K562 (cell line): Measurements from ENCODE around the gene TMED7. TPM values are rescaled to one million over a fixed set of nuclear protein-coding genes. Genes with fewer than 3 reads are reported as not detected.

Experiments used
- ATAC-seq: fragments of 200-7000 bp; cut with Tn5 transposase; 3 replicates; pipeline ENCODE4 v1.9.1; 2020; ENCODE audit warnings: moderate library complexity
- BruUV-seq: library from RNA; stranded (reverse); fragments of 400-500 nt; replicated peaks from 2 replicates; lab custom pipeline; 2021; lab: Mats Ljungman, UMichigan
- CTCF ChIA-PET: fragments of 300-600 bp; formaldehyde crosslinking; extraction: SDS; loops from one replicate; lab custom pipeline; 2021; ENCODE audit warnings: low intra/inter-chr PET ratio; lab: Yijun Ruan, JAX
- POLR2A ChIA-PET: fragments of 300-600, 350-650 bp; sonication (Branson Sonifier 250); formaldehyde crosslinking; extraction: SDS; loops from one replicate; lab custom pipeline; 2021; ENCODE audit warnings: antibody characterized with exemption, inconsistent platforms; lab: Yijun Ruan, JAX
- DNase-seq, 4 experiments: peaks; one replicate each; pipeline versions ENCODE4 v3.0.0 to v3.0.0-alpha.2; 2011 to 2018; ENCODE audit warnings: low spot score in 3 of 4, mixed read lengths in 3 of 4; ENCODE audit errors: extremely low read depth in 1 of 4
- FAIRE-seq: peaks from 2 replicates; lab custom pipeline; 2011; peaks lifted over from hg19 to GRCh38; lab: Jason Lieb, UNC
- H2AFZ ChIP-seq: 2 replicates; pipeline ENCODE4 v1.6.0; 2011; ENCODE audit warnings: low read depth, low read length, control low read depth, inconsistent platforms
- H3K27ac ChIP-seq: fragments of 200-600 bp; 3 replicates; pipeline ENCODE4 v1.8.0; 2011; ENCODE audit warnings: low read depth, mild to moderate bottlenecking, control low read depth, inconsistent platforms, low read length, moderate library complexity, mixed read lengths; ENCODE audit errors: extremely low read depth
- H3K27me3 ChIP-seq, 2 experiments: fragments of 300-600 bp in 1 of 2; 2 replicates in 1 of 2; 3 replicates in 1 of 2; pipeline versions ENCODE4 v1.6.0 to v1.8.0; 2011; ENCODE audit warnings: inconsistent platforms in 2 of 2, low read length in 2 of 2, mild to moderate bottlenecking in 1 of 2, mixed read lengths in 1 of 2, moderate library complexity in 1 of 2; ENCODE audit not compliant: control insufficient read depth in 2 of 2, insufficient read depth in 2 of 2
- H3K36me3 ChIP-seq: fragments of 300-600 bp; 3 replicates; pipeline ENCODE4 v1.8.0; 2011; ENCODE audit warnings: mild to moderate bottlenecking, low read length, inconsistent platforms; ENCODE audit not compliant: control insufficient read depth, insufficient read depth
- H3K4me1 ChIP-seq, 2 experiments: fragments of 200-600 bp in 1 of 2; replicated peaks in 1 of 2; 2 replicates in 1 of 2; 3 replicates in 1 of 2; pipeline versions ENCODE4 v1.5.1 to v1.8.0; 2011; ENCODE audit warnings: inconsistent platforms in 2 of 2, low read length in 2 of 2, mild to moderate bottlenecking in 1 of 2, mixed read lengths in 1 of 2, moderate library complexity in 1 of 2; ENCODE audit not compliant: control insufficient read depth in 2 of 2, insufficient read depth in 2 of 2
- H3K4me2 ChIP-seq: 2 replicates; pipeline ENCODE4 v1.6.1; 2011; ENCODE audit warnings: low read length, control low read depth, inconsistent platforms, mixed read lengths; ENCODE audit not compliant: insufficient read depth
- H3K4me3 ChIP-seq: fragments of 200-600 bp; sonication (generic), shearing (Covaris generic); 2 replicates; pipeline ENCODE4 v1.5.1; 2016; ENCODE audit warnings: control low read depth, inconsistent platforms
- H3K79me2 ChIP-seq: fragments of 200-600 bp; 3 replicates; pipeline ENCODE4 v1.8.0; 2011; ENCODE audit warnings: low read length, inconsistent platforms; ENCODE audit not compliant: control insufficient read depth, insufficient read depth
- H3K9ac ChIP-seq, 2 experiments: 2 replicates each; pipeline versions ENCODE4 v1.6.0 to v1.6.1; 2011; ENCODE audit warnings: low read depth in 2 of 2, low read length in 2 of 2, control low read depth in 1 of 2, inconsistent platforms in 1 of 2, mild to moderate bottlenecking in 1 of 2, mixed read lengths in 1 of 2; ENCODE audit not compliant: insufficient read depth in 1 of 2
- H3K9me1 ChIP-seq: one replicate; pipeline ENCODE4 v1.6.0; 2011; ENCODE audit warnings: inconsistent platforms, mild to moderate bottlenecking, low read length, moderate library complexity; ENCODE audit not compliant: control insufficient read depth, insufficient read depth
- H3K9me3 ChIP-seq: replicated peaks from 2 replicates; pipeline ENCODE4 v1.5.1; 2011; ENCODE audit warnings: low read depth, low read length, inconsistent platforms; ENCODE audit not compliant: control insufficient read depth, insufficient read depth
- H4K20me1 ChIP-seq: replicated peaks from 2 replicates; pipeline ENCODE4 v1.6.1; 2011; ENCODE audit warnings: low read length, inconsistent platforms, mixed read lengths; ENCODE audit not compliant: control insufficient read depth, insufficient read depth
- ATF1 ChIP-seq, 2 experiments: fragments of 450-650 bp in 1 of 2; IDR thresholded peaks; 2 replicates each; pipeline ENCODE4 v1.6.1; 2016; ENCODE audit warnings: missing compliant biosample characterization in 1 of 2, missing genetic modification characterization in 1 of 2
- CHD2 ChIP-seq: IDR thresholded peaks from 2 replicates; pipeline ENCODE4 v1.6.1; 2011; ENCODE audit warnings: low read depth, low read length
- GATAD2A ChIP-seq: fragments of 450-650 bp; IDR thresholded peaks from 2 replicates; pipeline ENCODE4 v1.6.1; 2017
- HDAC2 ChIP-seq: fragments of 450-650 bp; IDR thresholded peaks from 2 replicates; pipeline ENCODE4 v1.6.1; 2016; ENCODE audit warnings: mild to moderate bottlenecking
- JUND ChIP-seq, 2 experiments: IDR thresholded peaks; 2 replicates in 1 of 2; 3 replicates in 1 of 2; pipeline ENCODE4 v1.6.1; 2011; ENCODE audit warnings: borderline replicate concordance in 2 of 2, low read depth in 2 of 2, low read length in 2 of 2, improper control_type of control experiment in 1 of 2, missing biosample characterization in 1 of 2, missing genetic modification characterization in 1 of 2, missing genetic modification reagents in 1 of 2
- KDM1A ChIP-seq, 2 experiments: fragments of 450-650 bp; IDR thresholded peaks; 2 replicates each; pipeline ENCODE4 v1.6.1; 2016; ENCODE audit warnings: mild to moderate bottlenecking in 2 of 2
- NFRKB ChIP-seq: fragments of 450-650 bp; IDR thresholded peaks from 2 replicates; pipeline ENCODE4 v1.6.1; 2016; ENCODE audit warnings: low read depth
- PHF21A ChIP-seq: fragments of 450-650 bp; IDR thresholded peaks from 2 replicates; pipeline ENCODE4 v1.6.1; 2017; ENCODE audit warnings: low read depth, borderline replicate concordance
- RBM15 ChIP-seq: fragments of 200-400 bp; formaldehyde crosslinking; IDR thresholded peaks from 2 replicates; pipeline ENCODE4 v1.6.1; 2018; ENCODE audit warnings: mild to moderate bottlenecking, low read length, moderate library complexity; ENCODE audit not compliant: insufficient read depth
- RBM25 ChIP-seq: fragments of 200-400 bp; formaldehyde crosslinking; IDR thresholded peaks from 2 replicates; pipeline ENCODE4 v1.6.1; 2018; ENCODE audit warnings: low read length, low read depth, moderate library complexity; ENCODE audit not compliant: severe bottlenecking
- SMARCE1 ChIP-seq: fragments of 450-650 bp; IDR thresholded peaks from 2 replicates; pipeline ENCODE4 v1.7.1; 2016; ENCODE audit warnings: mild to moderate bottlenecking
- TEAD4 ChIP-seq, 2 experiments: sonication (generic) in 1 of 2; formaldehyde crosslinking in 1 of 2; IDR thresholded peaks; 2 replicates each; pipeline versions ENCODE4 v1.6.1 to v1.8.0; 2012 to 2022; ENCODE audit warnings: borderline replicate concordance in 1 of 2, inconsistent platforms in 1 of 2, low read length in 1 of 2, mild to moderate bottlenecking in 1 of 2, missing genetic modification reagents in 1 of 2
- WGBS: fragments of 100-300 bp; shearing (Covaris generic); methylation state at CpG from one replicate; pipeline ENCODE4 v1.1.6; 2016; ENCODE audit warnings: low coverage, mixed read lengths; ENCODE audit not compliant: insufficient coverage; ENCODE audit errors: missing lambda C conversion rate; 5-methylcytosine and 5-hydroxymethylcytosine counted together
- in situ Hi-C: fragments of 300-500 bp; cut with MboI; formaldehyde crosslinking; loops from 4 replicates; pipeline ENCODE4 v1.15.0; 2018; ENCODE audit warnings: inconsistent platforms, mixed read lengths
- intact Hi-C: fragments of 100-400 bp; cut with micrococcal nuclease; formaldehyde crosslinking; loops from 2 replicates; pipeline ENCODE4 v1.14.2; 2022
- polyA plus RNA-seq, 8 experiments: library from polyadenylated mRNA; depleted of rRNA in 4 of 8; stranded (reverse) in 5 of 8; unstranded in 3 of 8; fragments of >200 nt; fragmentation: Nextera tagmentation in 2 of 8; fragmentation: Illumina TruSeq in 1 of 8; extraction: Ambion mirVana in 2 of 8; extraction: Trizol in 1 of 8; gene quantifications; 2 replicates each; pipeline versions ENCODE4 v1.2.1 to v1.2.3, GENCODE V29; 2011 to 2014; ENCODE audit warnings: inconsistent platforms in 1 of 8, missing spikeins in 1 of 8
- total RNA-seq, 7 experiments: library from RNA; depleted of rRNA in 6 of 7; stranded (reverse); fragments of >200 nt in 6 of 7; fragmentation: Illumina TruSeq in 2 of 7; extraction: Trizol in 2 of 7; gene quantifications; 2 replicates each; pipeline versions ENCODE4 v1.2.1 to v1.2.3, GENCODE V29; 2011 to 2021; ENCODE audit warnings: low replicate concordance in 1 of 7
- TF ChIP-seq, protein P1 (sequence below): fragments of 250-450 bp; sonication (Bioruptor Pico); IDR thresholded peaks from 2 replicates; pipeline ENCODE4 v1.5.0; 2020; ENCODE audit warnings: mild to moderate bottlenecking
- TF ChIP-seq, protein P2 (sequence below): fragments of 450-650 bp; formaldehyde crosslinking; IDR thresholded peaks from 2 replicates; pipeline ENCODE4 v1.4.0; 2022; ENCODE audit warnings: missing genetic modification characterization
- TF ChIP-seq, protein P3 (sequence below): fragments of 250-450 bp; sonication (Bioruptor Pico); IDR thresholded peaks from 2 replicates; pipeline ENCODE4 v1.8.0; 2021; ENCODE audit warnings: moderate library complexity, mild to moderate bottlenecking, inconsistent platforms
- TF ChIP-seq, protein P4 (sequence below): sonication (generic); formaldehyde crosslinking; IDR thresholded peaks from 2 replicates; pipeline ENCODE4 v1.8.1; 2023; ENCODE audit warnings: mild to moderate bottlenecking, missing genetic modification reagents

TMED7 gene
- total and polyA plus RNA-seq, 9 of the 15 experiments (the other 6 are each of a cell fraction or from before 2014, with no cell fraction given) = 15.9 to 93.4 (median 41.7) TPM

DNA sequence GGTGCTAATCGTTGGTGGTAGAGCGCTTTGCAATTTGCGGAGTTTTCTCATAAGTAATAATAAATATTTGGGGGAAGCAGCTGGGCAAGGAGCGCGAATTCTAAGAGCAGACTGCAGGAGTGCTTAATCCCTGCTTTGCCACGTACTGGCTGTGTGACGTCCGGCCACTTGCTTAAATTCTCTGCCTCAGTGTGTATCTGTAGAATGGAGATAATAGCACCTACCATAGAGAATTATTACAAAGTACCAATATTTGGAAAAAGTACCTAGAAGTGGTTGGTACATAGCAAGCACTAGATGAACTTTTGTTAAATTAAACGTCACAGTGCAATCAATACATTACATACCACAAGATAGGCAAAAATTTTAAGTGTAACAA, 598 bp upstream of the TMED7 start:
- peak; percentile 38 for ATAC-seq
- H3K4me3 ChIP-seq = peak overlapping the region; percentile 95
- peak overlapping the region; percentile 84 for H3K27ac ChIP-seq
- ChIA-PET POLR2A (no interaction called here), CTCF (no interaction called here)
- FAIRE-seq = no peak
- in situ Hi-C loops (loop anchor here (5.0 kb wide), 2 partner anchors 211 to 446 kb away; no protein-coding TSS in a partner anchor), intact Hi-C loops (loop anchor here (5.0 kb wide), 1 partner anchor 84 kb away; the partner anchor contains the start of gene FEM1C)
- no peaks in the 10 kb centered on the region for H3K27me3 ChIP-seq
- peak overlapping the region; percentile 79 for H3K4me2 ChIP-seq
- H2AFZ ChIP-seq = peak overlapping the region; percentile 87
- BruUV-seq = TSS peak; percentile 98
- peaks cover 8% of the 10 kb centered on the region for H3K9me1 ChIP-seq
- peaks cover 27% of the 10 kb centered on the region for H3K36me3 ChIP-seq
- peak in 2 of 4 experiments; percentile 21 to 22 for DNase-seq
- WGBS = under 1% methylated on average over 9 of the region's 9 CpGs
- H3K4me1 ChIP-seq = peaks cover 6 to 17% of the 10 kb centered on the region in 2 experiments; a peak in 4 of 5 replicates
- peak overlapping the region; percentile 72 to 83; a peak in 3 of 4 replicates for H3K9ac ChIP-seq
- H3K79me2 ChIP-seq = peaks cover 48% of the 10 kb centered on the region
- no peaks in the 10 kb centered on the region for H3K9me3 ChIP-seq
- H4K20me1 ChIP-seq = peaks cover 14% of the 10 kb centered on the region
- TF ChIP-seq CHD2 (no peak), NFRKB (0 out of 2 replicates have a peak, but pooled peaks have one; percentile 25), GATAD2A (0 out of 2 replicates have a peak, but pooled peaks have one; percentile 15), RBM15 (no peak), ATF1 (CRISPR knock-in tag; IDR thresholded peaks at IDR 0.05) (no peak), ATF1 (tag; IDR thresholded peaks at IDR 0.05) (0 out of 2 replicates have a peak, but pooled peaks have one; percentile 2), JUND (IDR thresholded peaks at IDR 0.05; ENCODE audit: borderline replicate concordance, low read depth, low read length) (no peak), JUND (tag; IDR thresholded peaks at IDR 0.05; ENCODE audit: borderline replicate concordance, low read depth, low read length) (no peak), RBM25 (peak; percentile 32), TEAD4 (IDR thresholded peaks at IDR 0.05; ENCODE audit: low read length) (0 out of 2 replicates have a peak, but pooled peaks have one; percentile 14), TEAD4 (CRISPR knock-in tag; IDR thresholded peaks at IDR 0.05; ENCODE audit: borderline replicate concordance) (no peak), HDAC2 (0 out of 2 replicates have a peak, but pooled peaks have one; percentile 46), PHF21A (0 out of 2 replicates have a peak, but pooled peaks have one; percentile 1), KDM1A (IDR thresholded peaks at IDR 0.05) (peak; percentile 19 to 35; a peak in 1 of 4 replicates), SMARCE1 (0 out of 2 replicates have a peak, but pooled peaks have one; percentile 5)
- TF ChIP-seq, protein P1, sequence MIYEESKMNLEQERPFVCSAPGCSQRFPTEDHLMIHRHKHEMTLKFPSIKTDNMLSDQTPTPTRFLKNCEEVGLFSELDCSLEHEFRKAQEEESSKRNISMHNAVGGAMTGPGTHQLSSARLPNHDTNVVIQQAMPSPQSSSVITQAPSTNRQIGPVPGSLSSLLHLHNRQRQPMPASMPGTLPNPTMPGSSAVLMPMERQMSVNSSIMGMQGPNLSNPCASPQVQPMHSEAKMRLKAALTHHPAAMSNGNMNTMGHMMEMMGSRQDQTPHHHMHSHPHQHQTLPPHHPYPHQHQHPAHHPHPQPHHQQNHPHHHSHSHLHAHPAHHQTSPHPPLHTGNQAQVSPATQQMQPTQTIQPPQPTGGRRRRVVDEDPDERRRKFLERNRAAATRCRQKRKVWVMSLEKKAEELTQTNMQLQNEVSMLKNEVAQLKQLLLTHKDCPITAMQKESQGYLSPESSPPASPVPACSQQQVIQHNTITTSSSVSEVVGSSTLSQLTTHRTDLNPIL = no peak
- TF ChIP-seq, protein P2, sequence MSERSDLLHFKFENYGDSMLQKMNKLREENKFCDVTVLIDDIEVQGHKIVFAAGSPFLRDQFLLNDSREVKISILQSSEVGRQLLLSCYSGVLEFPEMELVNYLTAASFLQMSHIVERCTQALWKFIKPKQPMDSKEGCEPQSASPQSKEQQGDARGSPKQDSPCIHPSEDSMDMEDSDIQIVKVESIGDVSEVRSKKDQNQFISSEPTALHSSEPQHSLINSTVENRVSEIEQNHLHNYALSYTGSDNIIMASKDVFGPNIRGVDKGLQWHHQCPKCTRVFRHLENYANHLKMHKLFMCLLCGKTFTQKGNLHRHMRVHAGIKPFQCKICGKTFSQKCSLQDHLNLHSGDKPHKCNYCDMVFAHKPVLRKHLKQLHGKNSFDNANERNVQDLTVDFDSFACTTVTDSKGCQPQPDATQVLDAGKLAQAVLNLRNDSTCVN (CRISPR knock-in tag) = 0 out of 2 replicates have a peak, but pooled peaks have one; percentile 44
- TF ChIP-seq, protein P3, sequence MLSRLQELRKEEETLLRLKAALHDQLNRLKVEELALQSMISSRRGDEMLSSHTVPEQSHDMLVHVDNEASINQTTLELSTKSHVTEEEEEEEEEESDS = no peak
- TF ChIP-seq, protein P4, sequence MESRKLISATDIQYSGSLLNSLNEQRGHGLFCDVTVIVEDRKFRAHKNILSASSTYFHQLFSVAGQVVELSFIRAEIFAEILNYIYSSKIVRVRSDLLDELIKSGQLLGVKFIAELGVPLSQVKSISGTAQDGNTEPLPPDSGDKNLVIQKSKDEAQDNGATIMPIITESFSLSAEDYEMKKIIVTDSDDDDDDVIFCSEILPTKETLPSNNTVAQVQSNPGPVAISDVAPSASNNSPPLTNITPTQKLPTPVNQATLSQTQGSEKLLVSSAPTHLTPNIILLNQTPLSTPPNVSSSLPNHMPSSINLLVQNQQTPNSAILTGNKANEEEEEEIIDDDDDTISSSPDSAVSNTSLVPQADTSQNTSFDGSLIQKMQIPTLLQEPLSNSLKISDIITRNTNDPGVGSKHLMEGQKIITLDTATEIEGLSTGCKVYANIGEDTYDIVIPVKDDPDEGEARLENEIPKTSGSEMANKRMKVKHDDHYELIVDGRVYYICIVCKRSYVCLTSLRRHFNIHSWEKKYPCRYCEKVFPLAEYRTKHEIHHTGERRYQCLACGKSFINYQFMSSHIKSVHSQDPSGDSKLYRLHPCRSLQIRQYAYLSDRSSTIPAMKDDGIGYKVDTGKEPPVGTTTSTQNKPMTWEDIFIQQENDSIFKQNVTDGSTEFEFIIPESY (CRISPR knock-in tag) = no peak
